Stimulated activated CD4-positive, alpha-beta T cell treated with anti-CD3 and anti-CD28 coated beads, Interleukin-4, amount 100 ng/mL, for 48 hours (primary cell): ENCODE results near the gene DPP4.
"Not testable (repeated sequence)": the region's sequence is repeated elsewhere in the genome, so short reads cannot be mapped to it uniquely, and the experiment has no call there.

Experiments
- DNase-seq, 2 donors: peaks; one replicate each; pipeline ENCODE4 v3.0.0-alpha.2; 2020; ENCODE audit warnings: low read depth in 2 of 2

DPP4 gene

GRCh38 chr2:161991991-161992390 is 82.0 kb downstream of the DPP4 start:
- DNase-seq = no peak

GRCh38 chr2:161990741-161991140 is 83.3 kb downstream of the DPP4 start:
- no peak for DNase-seq

GRCh38 chr2:161990036-161990435 is 84.0 kb downstream of the DPP4 start:
- no peak for DNase-seq

GRCh38 chr2:161988589-161988988 is 85.4 kb downstream of the DPP4 start:
- no peak for DNase-seq

GRCh38 chr2:161987311-161987710 is 86.7 kb downstream of the DPP4 start:
- no peak for DNase-seq

- no peak for DNase-seq
These were observed 90.1 kb downstream of the DPP4 start for GRCh38 chr2:161983866-161984265.

- no peak for DNase-seq
These were observed 90.7 kb downstream of the DPP4 start for GRCh38 chr2:161983331-161983651.

GRCh38 chr2:161982548-161983330 is 91.3 kb downstream of the DPP4 start:
- DNase-seq = no peak

GRCh38 chr2:161981679-161982250 is 92.2 kb downstream of the DPP4 start:
- DNase-seq = no peak

GRCh38 chr2:161980976-161981375 is 93.0 kb downstream of the DPP4 start:
- no peak for DNase-seq

- DNase-seq = no peak
These were observed 94.5 kb downstream of the DPP4 start for GRCh38 chr2:161979490-161979889.

- DNase-seq = not testable (repeated sequence)
These were observed 96.1 kb downstream of the DPP4 start for GRCh38 chr2:161977926-161978325.

- DNase-seq = no peak
These were observed 97.1 kb downstream of the DPP4 start for GRCh38 chr2:161976917-161977316.

- DNase-seq = no peak
These were observed 97.7 kb downstream of the DPP4 start for GRCh38 chr2:161976295-161976694.

- no peak for DNase-seq
These were observed 98.2 kb downstream of the DPP4 start for GRCh38 chr2:161975813-161976160.

- DNase-seq = no peak
These were observed 98.8 kb downstream of the DPP4 start for GRCh38 chr2:161975062-161975812.

GRCh38 chr2:161974461-161974860 is 99.6 kb downstream of the DPP4 start:
- no peak for DNase-seq

GRCh38 chr2:161972866-161973265 is 101.1 kb downstream of the DPP4 start:
- DNase-seq = no peak

- no peak for DNase-seq
These were observed 101.8 kb downstream of the DPP4 start for GRCh38 chr2:161972232-161972631.

GRCh38 chr2:161971551-161971950 is 102.5 kb downstream of the DPP4 start:
- DNase-seq = no peak

GRCh38 chr2:161969159-161969558 is 104.9 kb downstream of the DPP4 start:
- no peak for DNase-seq

GRCh38 chr2:161965994-161966393 is 108.0 kb downstream of the DPP4 start:
- no peak for DNase-seq

- DNase-seq = no peak
These were observed 109.9 kb downstream of the DPP4 start for GRCh38 chr2:161964160-161964559.
